HepG2 (cell line): ENCODE measurements around the gene HINFP.

Experiments used
- CREB1 ChIP-seq, 2 experiments: fragments of 450-650 bp in 1 of 2; IDR thresholded peaks; 2 replicates each; pipeline ENCODE4 v1.6.1; 2016 to 2017; ENCODE audit warnings: control low read depth in 1 of 2, mild to moderate bottlenecking in 1 of 2, missing compliant biosample characterization in 1 of 2, missing genetic modification characterization in 1 of 2
- ESRRA ChIP-seq: sonication (generic); formaldehyde crosslinking; IDR thresholded peaks from 2 replicates; pipeline ENCODE4 v1.5.1; 2020; ENCODE audit warnings: mild to moderate bottlenecking, low read depth, missing genetic modification reagents
- JUNB ChIP-seq: sonication (generic); formaldehyde crosslinking; IDR thresholded peaks from 2 replicates; pipeline ENCODE4 v1.8.0; 2022; ENCODE audit warnings: missing genetic modification reagents, mild to moderate bottlenecking, borderline replicate concordance
- NCOA1 ChIP-seq: sonication (generic); formaldehyde crosslinking; IDR thresholded peaks from 2 replicates; pipeline ENCODE4 v1.9.0; 2021; ENCODE audit warnings: missing genetic modification reagents
- POLR2A ChIP-seq, 2 experiments: IDR thresholded peaks; 2 replicates each; pipeline ENCODE4 v1.6.1; 2011; ENCODE audit warnings: low read depth in 2 of 2, low read length in 2 of 2, mild to moderate bottlenecking in 1 of 2, moderate library complexity in 1 of 2; ENCODE audit not compliant: insufficient read depth in 1 of 2
- SMARCE1 ChIP-seq: fragments of 450-650 bp; IDR thresholded peaks from 2 replicates; pipeline ENCODE4 v1.6.1; 2017; ENCODE audit warnings: borderline replicate concordance
- ZNF589 ChIP-seq: sonication (generic); formaldehyde crosslinking; conservative IDR thresholded peaks from 2 replicates; pipeline ENCODE4 v1.8.0; 2022; ENCODE audit warnings: mild to moderate bottlenecking, moderate library complexity, missing genetic modification reagents
- TF ChIP-seq, protein P1 (sequence below): sonication (generic); formaldehyde crosslinking; IDR thresholded peaks from 2 replicates; pipeline ENCODE4 v1.5.0; 2020; ENCODE audit warnings: mild to moderate bottlenecking, missing genetic modification reagents, moderate library complexity
- TF ChIP-seq, protein P2 (sequence below): sonication (generic); formaldehyde crosslinking; IDR thresholded peaks from 2 replicates; pipeline ENCODE4 v1.8.0; 2022; ENCODE audit warnings: mild to moderate bottlenecking, missing genetic modification reagents, moderate library complexity
- TF ChIP-seq, protein P3 (sequence below): sonication (generic); formaldehyde crosslinking; IDR thresholded peaks from 2 replicates; pipeline ENCODE4 v1.4.0; 2020; ENCODE audit warnings: mild to moderate bottlenecking, missing genetic modification reagents

DNA sequence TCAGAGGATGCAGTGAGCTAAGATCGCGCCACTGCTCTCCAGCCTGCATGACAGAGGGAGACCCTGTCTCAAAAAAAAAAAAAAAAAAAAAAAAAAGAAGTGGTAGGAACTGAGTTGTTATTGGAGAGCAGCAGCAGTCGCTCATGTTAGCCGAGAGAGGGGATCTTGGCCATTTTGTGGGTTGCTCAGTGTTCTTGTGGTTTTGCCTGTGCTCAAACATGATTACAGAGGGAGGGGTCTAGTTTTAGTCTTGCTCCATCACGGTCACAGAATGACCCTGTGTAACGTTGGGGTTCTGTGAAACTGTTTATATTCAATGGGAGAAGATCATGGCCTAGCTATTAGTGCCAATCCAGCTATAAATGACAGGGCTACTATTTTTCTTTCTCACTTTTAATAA, 21.7 kb upstream of the HINFP start:
- TF ChIP-seq ZNF589, result no peak
- no peak for TF ChIP-seq JUNB
- TF ChIP-seq NCOA1 (CRISPR knock-in tag), result no peak
- TF ChIP-seq, protein P1, sequence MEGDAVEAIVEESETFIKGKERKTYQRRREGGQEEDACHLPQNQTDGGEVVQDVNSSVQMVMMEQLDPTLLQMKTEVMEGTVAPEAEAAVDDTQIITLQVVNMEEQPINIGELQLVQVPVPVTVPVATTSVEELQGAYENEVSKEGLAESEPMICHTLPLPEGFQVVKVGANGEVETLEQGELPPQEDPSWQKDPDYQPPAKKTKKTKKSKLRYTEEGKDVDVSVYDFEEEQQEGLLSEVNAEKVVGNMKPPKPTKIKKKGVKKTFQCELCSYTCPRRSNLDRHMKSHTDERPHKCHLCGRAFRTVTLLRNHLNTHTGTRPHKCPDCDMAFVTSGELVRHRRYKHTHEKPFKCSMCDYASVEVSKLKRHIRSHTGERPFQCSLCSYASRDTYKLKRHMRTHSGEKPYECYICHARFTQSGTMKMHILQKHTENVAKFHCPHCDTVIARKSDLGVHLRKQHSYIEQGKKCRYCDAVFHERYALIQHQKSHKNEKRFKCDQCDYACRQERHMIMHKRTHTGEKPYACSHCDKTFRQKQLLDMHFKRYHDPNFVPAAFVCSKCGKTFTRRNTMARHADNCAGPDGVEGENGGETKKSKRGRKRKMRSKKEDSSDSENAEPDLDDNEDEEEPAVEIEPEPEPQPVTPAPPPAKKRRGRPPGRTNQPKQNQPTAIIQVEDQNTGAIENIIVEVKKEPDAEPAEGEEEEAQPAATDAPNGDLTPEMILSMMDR (CRISPR knock-in tag), result no peak
- no peak for TF ChIP-seq CREB1 (IDR thresholded peaks at IDR 0.05)
- TF ChIP-seq CREB1 (CRISPR knock-in tag; IDR thresholded peaks at IDR 0.05), result no peak
- no peak for TF ChIP-seq POLR2A (IDR thresholded peaks at IDR 0.05; ENCODE audit: insufficient read depth in 1 of 2, low read depth in 2 of 2, low read length in 2 of 2)
- no peak for TF ChIP-seq SMARCE1
- no peak for TF ChIP-seq ESRRA (CRISPR knock-in tag)
- TF ChIP-seq, protein P2, sequence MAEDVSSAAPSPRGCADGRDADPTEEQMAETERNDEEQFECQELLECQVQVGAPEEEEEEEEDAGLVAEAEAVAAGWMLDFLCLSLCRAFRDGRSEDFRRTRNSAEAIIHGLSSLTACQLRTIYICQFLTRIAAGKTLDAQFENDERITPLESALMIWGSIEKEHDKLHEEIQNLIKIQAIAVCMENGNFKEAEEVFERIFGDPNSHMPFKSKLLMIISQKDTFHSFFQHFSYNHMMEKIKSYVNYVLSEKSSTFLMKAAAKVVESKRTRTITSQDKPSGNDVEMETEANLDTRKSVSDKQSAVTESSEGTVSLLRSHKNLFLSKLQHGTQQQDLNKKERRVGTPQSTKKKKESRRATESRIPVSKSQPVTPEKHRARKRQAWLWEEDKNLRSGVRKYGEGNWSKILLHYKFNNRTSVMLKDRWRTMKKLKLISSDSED (CRISPR knock-in tag), result no peak
- TF ChIP-seq, protein P3, sequence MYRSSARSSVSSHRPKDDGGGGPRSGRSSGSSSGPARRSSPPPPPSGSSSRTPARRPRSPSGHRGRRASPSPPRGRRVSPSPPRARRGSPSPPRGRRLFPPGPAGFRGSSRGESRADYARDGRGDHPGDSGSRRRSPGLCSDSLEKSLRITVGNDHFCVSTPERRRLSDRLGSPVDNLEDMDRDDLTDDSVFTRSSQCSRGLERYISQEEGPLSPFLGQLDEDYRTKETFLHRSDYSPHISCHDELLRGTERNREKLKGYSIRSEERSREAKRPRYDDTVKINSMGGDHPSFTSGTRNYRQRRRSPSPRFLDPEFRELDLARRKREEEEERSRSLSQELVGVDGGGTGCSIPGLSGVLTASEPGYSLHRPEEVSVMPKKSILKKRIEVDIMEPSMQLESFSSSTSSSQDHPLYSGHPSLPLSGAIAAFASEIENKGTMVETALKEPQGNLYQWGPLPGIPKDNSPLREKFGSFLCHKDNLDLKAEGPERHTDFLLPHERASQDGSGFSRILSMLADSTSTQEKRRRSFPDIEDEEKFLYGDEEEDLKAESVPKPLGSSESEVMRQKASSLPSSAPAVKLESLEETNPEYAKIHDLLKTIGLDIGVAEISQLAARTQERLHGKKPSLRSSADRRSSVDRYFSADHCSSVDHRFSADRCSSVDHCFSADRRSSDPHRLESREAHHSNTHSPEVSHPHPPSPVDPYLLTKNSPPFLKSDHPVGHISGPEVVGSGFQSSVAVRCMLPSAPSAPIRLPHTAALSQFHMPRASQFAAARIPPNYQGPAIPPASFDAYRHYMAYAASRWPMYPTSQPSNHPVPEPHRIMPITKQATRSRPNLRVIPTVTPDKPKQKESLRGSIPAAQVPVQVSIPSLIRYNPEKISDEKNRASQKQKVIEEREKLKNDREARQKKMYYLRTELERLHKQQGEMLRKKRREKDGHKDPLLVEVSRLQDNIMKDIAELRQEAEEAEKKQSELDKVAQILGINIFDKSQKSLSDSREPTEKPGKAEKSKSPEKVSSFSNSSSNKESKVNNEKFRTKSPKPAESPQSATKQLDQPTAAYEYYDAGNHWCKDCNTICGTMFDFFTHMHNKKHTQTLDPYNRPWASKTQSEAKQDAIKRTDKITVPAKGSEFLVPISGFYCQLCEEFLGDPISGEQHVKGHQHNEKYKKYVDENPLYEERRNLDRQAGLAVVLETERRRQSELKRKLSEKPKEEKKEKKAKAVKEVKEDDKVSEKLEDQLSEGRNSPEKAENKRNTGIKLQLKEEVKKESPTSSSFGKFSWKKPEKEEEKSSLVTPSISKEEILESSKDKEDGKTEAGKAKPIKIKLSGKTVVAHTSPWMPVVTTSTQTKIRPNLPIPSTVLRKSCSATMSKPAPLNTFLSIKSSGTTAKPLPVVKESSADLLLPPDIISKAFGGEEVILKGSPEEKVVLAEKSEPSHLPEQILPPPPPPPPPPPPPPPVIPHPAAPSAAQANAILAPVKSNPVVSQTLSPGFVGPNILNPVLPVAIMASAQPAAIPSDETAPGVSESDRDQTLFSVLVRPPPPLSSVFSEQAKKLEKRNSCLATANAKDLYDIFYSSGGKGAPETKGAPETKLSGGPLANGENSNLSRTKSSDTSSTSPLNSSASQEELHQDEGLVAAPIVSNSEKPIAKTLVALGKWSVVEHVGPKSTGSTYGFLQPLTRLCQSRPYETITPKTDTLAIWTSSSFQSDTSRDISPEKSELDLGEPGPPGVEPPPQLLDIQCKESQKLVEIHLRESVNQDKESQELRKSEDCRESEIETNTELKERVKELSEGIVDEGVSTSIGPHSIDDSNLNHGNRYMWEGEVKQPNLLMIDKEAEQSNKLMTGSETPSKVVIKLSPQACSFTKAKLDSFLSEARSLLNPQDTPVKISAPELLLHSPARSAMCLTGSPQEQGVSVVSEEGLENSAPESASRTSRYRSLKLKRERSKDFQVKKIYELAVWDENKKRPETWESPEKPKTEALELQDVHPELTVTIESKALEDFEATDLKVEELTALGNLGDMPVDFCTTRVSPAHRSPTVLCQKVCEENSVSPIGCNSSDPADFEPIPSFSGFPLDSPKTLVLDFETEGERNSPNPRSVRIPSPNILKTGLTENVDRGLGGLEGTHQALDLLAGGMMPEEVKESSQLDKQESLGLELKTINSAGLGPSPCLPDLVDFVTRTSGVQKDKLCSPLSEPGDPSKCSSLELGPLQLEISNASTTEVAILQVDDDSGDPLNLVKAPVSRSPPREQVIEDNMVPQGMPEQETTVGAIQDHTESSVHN, result no peak
